ENCODE measurements around the gene ADAM10. TPM values are rescaled to one million over a fixed set of nuclear protein-coding genes. Genes with fewer than 3 reads are reported as not detected.
A peak's percentile ranks its signal among the peaks of the same experiment; 100 is the strongest.

The ADAM10 gene
- total RNA-seq, 4 donors from 2014 or later = 112 to 157 (median 116) TPM

- peak; percentile 73 to 77 for DNase-seq
- intact Hi-C loops (cut with DNase I) = no loop called here
- peaks cover 14 to 15% of the 10 kb centered on the region in 2 donors for H3K4me1 ChIP-seq
- H3K4me3 ChIP-seq (replicated peaks in 1 of 3) = no peak overlapping the region
- no peaks in the 10 kb centered on the region for H3K27me3 ChIP-seq
- no peaks in the 10 kb centered on the region for H3K36me3 ChIP-seq
- peak overlapping the region in 2 of 3 donors; percentile 17 to 47 for H3K27ac ChIP-seq
- 27 to 32% methylated on average over 1 of the region's 1 CpG for WGBS, 2 donors
- no peaks in the 10 kb centered on the region for H3K9me3 ChIP-seq
- no peak for TF ChIP-seq POLR2A (IDR thresholded peaks at IDR 0.05)
- TF ChIP-seq CTCF (IDR thresholded peaks at IDR 0.05) = no peak
These were observed 25.0 kb downstream of the ADAM10 start for GRCh38 chr15:58724466-58724865.

GRCh38 chr15:58717357-58717756 lies 32.1 kb downstream of the ADAM10 start:
- H3K36me3 ChIP-seq = no peaks in the 10 kb centered on the region
- WGBS, 2 donors = 97 to 98% methylated on average over 2 of the region's 2 CpGs
- no peaks in the 10 kb centered on the region for H3K27me3 ChIP-seq
- H3K4me1 ChIP-seq = peaks cover 0 to 4% of the 10 kb centered on the region in 2 donors
- intact Hi-C loops (cut with DNase I) = no loop called here
- DNase-seq = no peak
- no peak overlapping the region for H3K27ac ChIP-seq
- no peak for TF ChIP-seq CTCF (IDR thresholded peaks at IDR 0.05)
- TF ChIP-seq POLR2A (IDR thresholded peaks at IDR 0.05) = no peak
- no peaks in the 10 kb centered on the region for H3K9me3 ChIP-seq
- H3K4me3 ChIP-seq (replicated peaks in 1 of 3) = no peak overlapping the region

GRCh38 chr15:58716027-58716426 lies 33.5 kb downstream of the ADAM10 start:
- TF ChIP-seq CTCF (IDR thresholded peaks at IDR 0.05) (no peak), POLR2A (IDR thresholded peaks at IDR 0.05) (no peak)
- Histone ChIP-seq H3K27ac (no peak overlapping the region), H3K36me3 (no peaks in the 10 kb centered on the region), H3K9me3 (no peaks in the 10 kb centered on the region), H3K4me1 (peaks cover 0 to 4% of the 10 kb centered on the region in 2 donors), H3K4me3 (replicated peaks in 1 of 3) (no peak overlapping the region), H3K27me3 (no peaks in the 10 kb centered on the region)
- DNase-seq = no peak
- WGBS, 2 donors = 92 to 93% methylated on average over 4 of the region's 4 CpGs
- intact Hi-C loops (cut with DNase I) = no loop called here

GRCh38 chr15:58715266-58715917 lies 34.1 kb downstream of the ADAM10 start:
- H3K27me3 ChIP-seq = no peaks in the 10 kb centered on the region
- TF ChIP-seq CTCF (IDR thresholded peaks at IDR 0.05) (no peak), POLR2A (IDR thresholded peaks at IDR 0.05) (no peak)
- no peak for DNase-seq
- no peak overlapping the region for H3K27ac ChIP-seq
- 96% methylated on average over 3 of the region's 3 CpGs for WGBS, 2 donors
- H3K4me1 ChIP-seq = peaks cover 0 to 4% of the 10 kb centered on the region in 2 donors
- no peaks in the 10 kb centered on the region for H3K36me3 ChIP-seq
- intact Hi-C loops (cut with DNase I) = no loop called here
- H3K4me3 ChIP-seq (replicated peaks in 1 of 3) = no peak overlapping the region
- no peaks in the 10 kb centered on the region for H3K9me3 ChIP-seq

- intact Hi-C loops (cut with DNase I) = no loop called here
- Histone ChIP-seq H3K9me3 (no peaks in the 10 kb centered on the region), H3K27ac (no peak overlapping the region), H3K36me3 (no peaks in the 10 kb centered on the region), H3K4me1 (no peaks in the 10 kb centered on the region), H3K4me3 (replicated peaks in 1 of 3) (no peak overlapping the region), H3K27me3 (no peaks in the 10 kb centered on the region)
- TF ChIP-seq CTCF (IDR thresholded peaks at IDR 0.05) (no peak), POLR2A (IDR thresholded peaks at IDR 0.05) (no peak)
- no peak for DNase-seq
These were observed 38.8 kb downstream of the ADAM10 start for GRCh38 chr15:58710701-58711100.
